ENCODE measurements around the gene MACF1. TPM values are rescaled to one million over a fixed set of nuclear protein-coding genes. Genes with fewer than 3 reads are reported as not detected.

The MACF1 gene
- total RNA-seq, 1 experiment from 2014 or later: 190 TPM

GRCh38 chr1:39393645-39394044 lies 189.2 kb downstream of the MACF1 start:
- Histone ChIP-seq H2BK120ac (ENCODE audit: low read depth, low read length, poor library complexity, severe bottlenecking) (no peak overlapping the region), H4K20me1 (ENCODE audit: control insufficient read depth, insufficient read depth, insufficient read length) (peaks cover 2% of the 10 kb centered on the region), H3K27me3 (ENCODE audit: insufficient read depth, low read length) (no peaks in the 10 kb centered on the region), H3K4me1 (ENCODE audit: insufficient read depth, low read length) (peaks cover 9% of the 10 kb centered on the region; the same call in 1 of the 2 replicates), H2BK20ac (ENCODE audit: low read depth, low read length, poor library complexity, severe bottlenecking) (no peak overlapping the region), H3K23ac (ENCODE audit: insufficient read length, low read depth, low read length) (no peak overlapping the region), H2BK15ac (ENCODE audit: low read depth, low read length) (no peak overlapping the region), H3K18ac (ENCODE audit: insufficient read length, low read depth, low read length) (no peak overlapping the region), H3K9me3 (ENCODE audit: control insufficient read depth, low read depth, low read length) (no peaks in the 10 kb centered on the region), H4K8ac (replicated peaks; ENCODE audit: insufficient read length, low read depth, low read length) (no peak overlapping the region), H4K91ac (ENCODE audit: insufficient read length, low read depth, low read length) (no peak overlapping the region), H2AFZ (ENCODE audit: low read length) (no peak overlapping the region), H2BK12ac (ENCODE audit: insufficient read length, low read depth, low read length) (no peak overlapping the region), H3K27ac (ENCODE audit: insufficient read length, low read depth, low read length) (no peak overlapping the region), H3K4me2 (ENCODE audit: insufficient read depth, insufficient read length, low read length) (no peak overlapping the region), H3K9ac (ENCODE audit: extremely low read depth, insufficient read length, low read length) (no peak overlapping the region), H3K79me2 (ENCODE audit: insufficient read depth, low read length) (peaks cover 6% of the 10 kb centered on the region), H4K5ac (ENCODE audit: insufficient read length, low read depth, low read length) (no peak overlapping the region), H2AK5ac (ENCODE audit: insufficient read length, low read length) (no peak overlapping the region), H2BK5ac (ENCODE audit: insufficient read length, low read length) (no peak overlapping the region), H3K79me1 (ENCODE audit: insufficient read depth, low read depth, low read length, poor library complexity, severe bottlenecking) (no peaks in the 10 kb centered on the region), H3K56ac (ENCODE audit: insufficient read length, low read depth, low read length) (no peak overlapping the region), H3T11ph (ENCODE audit: low read length) (no peak overlapping the region), H3K23me2 (ENCODE audit: insufficient read length, low read depth, low read length, poor library complexity, severe bottlenecking) (no peaks in the 10 kb centered on the region), H3K14ac (ENCODE audit: insufficient read depth, low read length) (no peak overlapping the region), H3K4ac (ENCODE audit: low read depth, low read length) (no peak overlapping the region)
- no peak for TF ChIP-seq CTCF (conservative IDR thresholded peaks at IDR 0.05)
- Mint-ChIP-seq H3K4me1 (peaks cover 41 to 48% of the 10 kb centered on the region in 2 experiments), H3K4me3 (no peak overlapping the region; a peak in 1 of 5 replicates), H3K36me3 (ENCODE audit: insufficient read depth in 1 of 3, low read depth in 3 of 3) (peaks cover 9 to 22% (median 14%) of the 10 kb centered on the region in 3 experiments; a peak in 6 of 7 replicates), H3K27me3 (ENCODE audit: low read depth) (no peaks in the 10 kb centered on the region), H3K9me3 (no peaks in the 10 kb centered on the region), H3K27ac (peak overlapping the region; percentile 48 to 81 (median 52); a peak in 4 of 7 replicates)
- WGBS (ENCODE audit: extremely low coverage, insufficient read length, low lambda C conversion rate): no CpG with 5 or more reads among the region's 11 CpGs
- DNase-seq: no peak
